ENCODE results near the gene XAGE1A.
"Not testable (repeated sequence)": the region's sequence is repeated elsewhere in the genome, so short reads cannot be mapped to it uniquely, and the experiment has no call there.

The XAGE1A gene, protein sequence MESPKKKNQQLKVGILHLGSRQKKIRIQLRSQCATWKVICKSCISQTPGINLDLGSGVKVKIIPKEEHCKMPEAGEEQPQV
- 0 reads per million in 2 donors for total RNA-seq

DNA sequence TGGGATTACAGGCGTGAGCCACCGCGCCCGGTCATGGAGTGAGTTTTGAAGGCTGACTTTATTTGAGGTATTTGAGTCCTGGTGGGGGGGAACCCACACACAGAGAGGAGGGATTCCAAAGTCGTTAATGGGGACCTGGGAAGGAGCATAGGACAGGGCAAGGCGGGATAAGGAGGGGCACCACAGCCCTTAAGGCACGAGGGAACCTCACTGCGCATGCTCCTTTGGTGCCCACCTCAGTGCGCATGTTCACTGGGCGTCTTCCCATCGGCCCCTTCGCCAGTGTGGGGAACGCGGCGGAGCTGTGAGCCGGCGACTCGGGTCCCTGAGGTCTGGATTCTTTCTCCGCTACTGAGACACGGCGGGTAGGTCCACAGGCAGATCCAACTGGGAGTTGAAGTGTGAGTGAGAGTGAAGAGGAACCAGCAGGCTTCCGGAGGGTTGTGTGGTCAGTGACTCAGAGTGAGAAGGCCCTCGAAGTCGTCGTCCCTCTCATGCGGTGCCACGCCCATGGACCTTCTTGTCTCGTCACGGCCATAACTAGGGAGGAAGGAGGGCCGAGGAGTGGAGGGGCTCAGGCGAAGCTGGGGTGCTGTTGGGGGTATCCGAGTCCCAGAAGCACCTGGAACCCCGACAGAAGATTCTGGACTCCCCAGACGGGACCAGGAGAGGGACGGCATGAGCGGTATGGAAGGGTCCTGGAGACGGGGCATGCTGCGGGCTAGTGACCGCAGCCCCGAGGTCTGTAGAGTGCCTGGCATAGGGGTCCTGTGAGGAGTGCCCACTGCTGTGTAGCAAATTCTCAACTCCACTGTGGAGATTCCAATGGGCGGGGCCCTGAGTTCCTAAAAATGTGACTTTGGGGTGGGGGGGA, at the start of gene XAGE1A:
Gene XAGE1A (plus strand): TSS at position 264 of the 874 bp plus-strand sequence. CDS start 1,554 bp downstream, outside the sequence.
- DNase-seq = not testable (repeated sequence)

DNA sequence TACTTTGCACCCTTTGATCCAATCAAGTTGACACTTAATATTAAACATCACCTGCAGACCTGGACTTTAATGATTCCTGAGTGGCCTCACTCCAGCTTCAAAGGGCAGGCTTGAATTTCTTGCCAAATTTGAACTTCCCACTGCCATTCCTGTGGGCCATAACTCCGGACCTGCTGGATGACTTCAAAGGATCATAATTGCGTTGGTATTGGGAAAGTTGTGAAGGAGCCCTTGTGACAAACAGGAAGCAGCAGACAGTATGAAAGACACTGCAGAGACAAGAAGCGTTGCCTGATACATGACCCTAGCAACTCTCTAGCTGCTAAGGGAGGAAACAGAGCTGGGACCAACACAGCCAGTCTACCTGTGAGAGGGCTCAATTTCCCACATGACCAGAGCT, 43.6 kb upstream of the XAGE1A start:
- DNase-seq = not testable (repeated sequence)

DNA sequence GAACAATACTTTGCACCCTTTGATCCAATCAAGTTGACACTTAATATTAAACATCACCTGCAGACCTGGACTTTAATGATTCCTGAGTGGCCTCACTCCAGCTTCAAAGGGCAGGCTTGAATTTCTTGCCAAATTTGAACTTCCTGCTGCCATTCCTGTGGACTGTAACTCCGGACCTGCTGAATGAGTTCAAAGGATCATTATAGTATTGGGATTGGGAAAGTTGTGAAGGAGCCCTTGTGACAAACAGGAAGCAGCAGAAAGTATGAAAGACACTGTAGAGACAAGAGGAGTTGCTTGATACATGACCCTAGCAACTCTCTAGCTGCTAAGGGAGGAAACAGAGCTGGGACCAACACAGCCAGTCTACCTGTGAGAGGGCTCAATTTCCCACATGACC, 24.3 kb upstream of the XAGE1A start:
- DNase-seq = not testable (repeated sequence)

DNA sequence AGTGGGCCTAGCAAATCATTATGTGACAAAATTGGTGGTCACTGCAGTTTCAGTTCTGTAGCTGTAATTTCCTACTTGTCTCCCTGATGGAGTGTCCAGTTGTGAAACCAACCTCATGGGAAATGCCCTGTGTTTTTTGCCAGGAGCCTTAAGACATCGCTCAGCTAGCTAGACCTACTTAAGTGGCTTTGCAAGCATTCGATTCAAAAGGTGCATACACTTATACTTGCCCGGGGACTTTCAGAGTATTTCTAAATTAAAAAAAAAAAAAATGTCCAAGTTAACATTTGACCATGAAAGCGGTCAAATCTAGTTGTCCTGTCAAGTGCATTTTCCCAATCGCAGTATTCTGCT, 788 bp downstream of the XAGE1A start:
- not testable (repeated sequence) for DNase-seq

DNA sequence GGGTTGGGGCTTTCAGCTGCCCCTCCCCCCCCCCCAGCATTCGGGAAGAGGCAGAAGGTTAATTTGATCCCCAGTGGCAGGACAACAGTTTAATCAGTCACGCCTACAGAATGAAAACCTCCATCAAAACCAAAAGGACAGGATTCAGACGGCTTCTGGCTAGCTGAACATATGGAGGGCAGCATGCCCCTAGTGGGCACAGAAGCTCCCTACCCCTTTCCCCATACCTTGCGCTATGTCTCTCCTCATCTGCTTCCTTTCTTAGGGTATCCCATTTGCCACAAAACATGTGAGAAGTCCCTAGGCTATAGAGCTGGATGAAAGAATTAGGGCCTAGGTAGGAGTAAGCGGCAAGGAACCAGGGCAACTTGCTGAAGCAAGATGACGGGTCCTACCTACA, 5.8 kb downstream of the XAGE1A start:
- DNase-seq = not testable (repeated sequence)

DNA sequence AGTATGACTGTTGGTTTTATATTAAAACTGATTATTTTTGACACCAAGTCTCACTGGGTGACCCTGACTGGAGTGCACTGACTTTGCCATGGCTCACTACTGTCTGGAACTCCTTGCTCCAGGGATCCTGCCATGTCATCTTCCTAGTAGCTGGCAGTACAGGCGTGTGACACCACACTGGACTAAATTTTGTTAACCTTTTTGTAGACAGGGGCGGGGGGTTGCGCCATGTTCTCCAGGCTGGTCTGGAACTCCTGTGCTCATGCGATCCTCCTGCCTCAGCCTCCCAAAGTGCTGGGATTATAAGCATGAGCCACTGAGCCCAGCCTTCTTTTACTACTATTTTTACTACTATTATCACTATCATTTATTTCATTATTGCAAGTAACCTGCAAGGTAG, 8.9 kb downstream of the XAGE1A start:
- no peak for DNase-seq

DNA sequence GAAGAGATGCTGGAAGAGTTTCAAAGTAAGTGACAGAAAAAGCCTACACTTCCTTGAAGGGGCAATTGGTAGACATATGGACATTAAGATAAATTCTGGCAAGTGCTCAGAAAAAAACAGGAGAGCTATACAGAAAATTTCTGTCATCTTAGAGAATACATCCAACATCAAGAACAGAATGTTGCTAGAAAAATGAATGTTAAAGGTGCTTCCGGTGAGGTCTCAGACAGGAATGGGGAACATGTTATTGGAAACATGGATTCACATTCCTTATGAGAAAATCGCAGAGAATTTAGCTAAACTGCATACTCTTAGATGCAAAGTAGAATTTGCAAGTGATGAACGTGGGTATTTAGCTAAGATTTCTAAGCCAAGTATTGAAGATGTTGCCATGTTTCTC, 11.7 kb downstream of the XAGE1A start:
- DNase-seq = no peak

DNA sequence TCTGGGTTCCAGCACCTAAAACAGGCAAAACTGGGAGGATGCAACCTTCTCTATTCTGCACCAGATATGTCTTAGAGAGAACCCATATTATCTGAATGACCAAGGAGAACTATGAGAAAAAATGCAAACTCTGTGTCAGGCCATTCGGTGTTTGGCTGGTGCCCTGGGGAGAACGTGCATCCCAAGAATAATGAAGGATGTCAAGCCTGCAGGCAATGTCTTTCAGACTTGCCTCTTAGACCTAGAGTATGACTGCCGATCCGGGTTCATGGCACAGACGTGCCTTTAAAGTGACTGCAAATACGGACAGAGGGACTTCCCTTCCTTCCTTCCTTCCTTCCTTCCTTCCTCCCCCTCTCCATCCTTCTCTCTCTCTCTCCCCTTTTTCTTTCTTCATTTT, 14.3 kb downstream of the XAGE1A start:
- no peak for DNase-seq

DNA sequence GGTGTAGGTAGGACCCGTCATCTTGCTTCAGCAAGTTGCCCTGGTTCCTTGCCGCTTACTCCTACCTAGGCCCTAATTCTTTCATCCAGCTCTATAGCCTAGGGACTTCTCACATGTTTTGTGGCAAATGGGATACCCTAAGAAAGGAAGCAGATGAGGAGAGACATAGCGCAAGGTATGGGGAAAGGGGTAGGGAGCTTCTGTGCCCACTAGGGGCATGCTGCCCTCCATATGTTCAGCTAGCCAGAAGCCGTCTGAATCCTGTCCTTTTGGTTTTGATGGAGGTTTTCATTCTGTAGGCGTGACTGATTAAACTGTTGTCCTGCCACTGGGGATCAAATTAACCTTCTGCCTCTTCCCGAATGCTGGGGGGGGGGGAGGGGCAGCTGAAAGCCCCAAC, 15.5 kb downstream of the XAGE1A start:
- not testable (repeated sequence) for DNase-seq

DNA sequence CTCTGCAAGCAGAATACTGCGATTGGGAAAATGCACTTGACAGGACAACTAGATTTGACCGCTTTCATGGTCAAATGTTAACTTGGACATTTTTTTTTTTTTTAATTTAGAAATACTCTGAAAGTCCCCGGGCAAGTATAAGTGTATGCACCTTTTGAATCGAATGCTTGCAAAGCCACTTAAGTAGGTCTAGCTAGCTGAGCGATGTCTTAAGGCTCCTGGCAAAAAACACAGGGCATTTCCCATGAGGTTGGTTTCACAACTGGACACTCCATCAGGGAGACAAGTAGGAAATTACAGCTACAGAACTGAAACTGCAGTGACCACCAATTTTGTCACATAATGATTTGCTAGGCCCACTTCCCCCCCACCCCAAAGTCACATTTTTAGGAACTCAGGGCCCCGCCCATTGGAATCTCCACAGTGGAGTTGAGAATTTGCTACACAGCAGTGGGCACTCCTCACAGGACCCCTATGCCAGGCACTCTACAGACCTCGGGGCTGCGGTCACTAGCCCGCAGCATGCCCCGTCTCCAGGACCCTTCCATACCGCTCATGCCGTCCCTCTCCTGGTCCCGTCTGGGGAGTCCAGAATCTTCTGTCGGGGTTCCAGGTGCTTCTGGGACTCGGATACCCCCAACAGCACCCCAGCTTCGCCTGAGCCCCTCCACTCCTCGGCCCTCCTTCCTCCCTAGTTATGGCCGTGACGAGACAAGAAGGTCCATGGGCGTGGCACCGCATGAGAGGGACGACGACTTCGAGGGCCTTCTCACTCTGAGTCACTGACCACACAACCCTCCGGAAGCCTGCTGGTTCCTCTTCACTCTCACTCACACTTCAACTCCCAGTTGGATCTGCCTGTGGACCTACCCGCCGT, 20.7 kb downstream of the XAGE1A start:
- DNase-seq = not testable (repeated sequence)

DNA sequence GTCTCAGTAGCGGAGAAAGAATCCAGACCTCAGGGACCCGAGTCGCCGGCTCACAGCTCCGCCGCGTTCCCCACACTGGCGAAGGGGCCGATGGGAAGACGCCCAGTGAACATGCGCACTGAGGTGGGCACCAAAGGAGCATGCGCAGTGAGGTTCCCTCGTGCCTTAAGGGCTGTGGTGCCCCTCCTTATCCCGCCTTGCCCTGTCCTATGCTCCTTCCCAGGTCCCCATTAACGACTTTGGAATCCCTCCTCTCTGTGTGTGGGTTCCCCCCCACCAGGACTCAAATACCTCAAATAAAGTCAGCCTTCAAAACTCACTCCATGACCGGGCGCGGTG, 21.3 kb downstream of the XAGE1A start, which contains the start of gene XAGE1B:
Gene XAGE1B (minus strand): TSS at position 77 of the 339 bp plus-strand sequence. CDS start 1,536 bp downstream, outside the sequence.
- DNase-seq = not testable (repeated sequence)

DNA sequence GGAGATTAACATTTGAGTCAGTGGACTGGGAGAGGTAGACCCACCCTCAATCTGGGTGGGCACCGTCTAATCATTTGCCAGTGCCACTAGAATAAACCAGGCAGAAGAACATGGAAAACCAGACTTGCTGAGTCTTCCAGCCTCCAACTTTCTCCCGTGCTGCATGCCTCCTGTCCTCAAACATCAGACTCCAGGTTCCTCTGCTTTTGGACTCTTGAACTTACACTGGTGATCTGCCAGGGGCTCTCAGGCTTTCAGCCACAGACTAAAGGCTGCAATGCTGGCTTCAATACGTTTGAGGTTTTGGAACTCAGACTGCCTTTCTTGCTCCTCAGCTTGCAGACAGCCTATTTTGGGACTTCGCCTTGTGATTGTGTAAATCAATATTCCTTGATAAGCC, 45.4 kb downstream of the XAGE1A start:
- DNase-seq = not testable (repeated sequence)

DNA sequence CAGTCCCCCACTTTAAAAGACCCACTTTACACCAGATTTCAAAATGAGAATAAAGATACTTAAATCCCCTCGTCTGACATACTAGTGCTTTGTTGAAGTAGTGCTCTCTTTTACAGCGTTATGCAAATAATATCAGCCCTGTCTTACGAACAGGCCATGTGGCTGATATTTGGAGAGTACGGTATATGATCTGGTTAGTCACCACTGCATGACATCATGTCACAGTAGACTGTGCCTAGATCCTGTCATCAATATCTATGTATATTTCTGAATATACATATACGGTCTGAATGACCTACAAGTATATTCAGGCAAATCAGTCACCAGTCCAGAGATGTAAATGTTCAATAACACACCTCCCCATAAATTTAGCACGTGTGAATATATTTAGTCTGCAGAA, 46.7 kb downstream of the XAGE1A start:
- no peak for DNase-seq

DNA sequence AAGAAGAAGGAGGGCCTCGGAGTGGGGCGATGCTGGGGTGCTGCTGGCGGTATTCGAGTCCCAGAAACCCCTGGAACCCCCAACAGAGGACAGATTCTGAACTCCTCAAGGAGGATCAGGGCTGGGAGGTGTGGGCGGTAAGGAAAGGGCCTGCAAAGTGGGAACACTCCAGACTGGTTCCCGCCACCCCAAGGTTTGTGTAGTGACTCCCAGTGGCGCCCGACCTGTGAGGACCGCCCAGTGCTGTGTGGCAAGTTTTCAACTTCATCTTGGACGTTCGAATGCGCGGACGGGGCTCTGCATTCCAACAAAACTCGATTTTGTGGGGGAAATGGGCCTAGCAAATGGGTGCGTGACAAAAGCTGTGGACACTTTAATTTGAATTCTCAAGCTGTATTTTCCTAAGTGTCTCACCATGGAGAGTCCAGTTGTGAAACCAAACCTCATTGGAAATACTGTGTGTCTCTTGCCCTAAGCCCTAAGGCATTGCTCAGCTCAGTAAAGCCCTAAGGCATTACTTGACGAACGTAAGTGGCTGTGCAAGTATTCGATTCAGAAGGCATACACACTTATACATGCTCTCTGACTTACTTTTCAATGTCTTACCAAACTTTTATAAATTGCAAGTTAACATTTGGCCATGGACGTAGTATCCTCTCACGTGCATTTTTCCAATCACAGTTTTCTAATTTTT, 48.7 kb downstream of the XAGE1A start:
- DNase-seq = no peak

DNA sequence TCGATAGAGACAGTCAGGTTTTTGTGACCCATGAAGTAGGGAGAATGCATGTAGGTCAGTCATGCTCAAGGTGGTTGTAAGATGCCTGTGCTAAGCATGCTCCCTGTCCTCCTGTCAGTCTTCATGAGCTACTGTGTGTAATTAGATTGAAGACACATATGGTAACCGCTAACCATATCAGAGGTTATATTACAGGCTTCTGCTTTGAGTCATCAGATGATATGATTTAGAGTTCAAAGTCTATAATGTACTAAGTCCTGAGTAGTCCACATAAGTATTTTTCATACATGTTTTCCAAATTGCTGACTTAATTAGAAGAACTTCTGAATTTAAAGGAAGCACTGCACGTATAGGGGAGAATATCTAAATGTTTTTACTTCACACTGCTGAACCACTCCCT, 53.2 kb downstream of the XAGE1A start:
- DNase-seq = not testable (repeated sequence)
